Natural killer cell treated with Interleukin-12 subunit alpha and Interleukin-12 subunit beta and Interleukin-15 and Interleukin-18, amount 100 ng/mL, for 72 hours (primary cell): Measurements from ENCODE around the gene MBD3L4. TPM values are rescaled to one million over a fixed set of nuclear protein-coding genes. Genes with fewer than 3 reads are reported as not detected.
"Not testable (repeated sequence)": the region's sequence is repeated elsewhere in the genome, so short reads cannot be mapped to it uniquely, and the experiment has no call there.

Source experiments
- ATAC-seq, 2 donors: fragments of 150-1000 bp; cut with Tn5 transposase in 1 of 2; sonication (Bioruptor Pico), chemical (Tn5 transposase) in 1 of 2; 2 replicates each; pipeline ENCODE4 v1.10.0; 2021
- DNase-seq: peaks from one replicate; pipeline ENCODE4 v3.0.0; 2022; ENCODE audit warnings: low spot score
- H3K27ac Mint-ChIP-seq, 2 donors: 1 replicate in 1 of 2; 2 replicates in 1 of 2; pipeline ENCODE4 v1.8.0; 2022; ENCODE audit warnings: mixed read lengths in 2 of 2, mild to moderate bottlenecking in 1 of 2, moderate library complexity in 1 of 2
- H3K27me3 Mint-ChIP-seq, 2 donors: 1 replicate in 1 of 2; 2 replicates in 1 of 2; pipeline ENCODE4 v1.8.0; 2022; ENCODE audit warnings: mixed read lengths in 2 of 2
- H3K36me3 Mint-ChIP-seq: one replicate; pipeline ENCODE4 v1.8.0; 2022; ENCODE audit warnings: mixed read lengths
- H3K4me1 Mint-ChIP-seq, 2 donors: 1 replicate in 1 of 2; 2 replicates in 1 of 2; pipeline ENCODE4 v1.8.0; 2022; ENCODE audit warnings: low read depth in 2 of 2, mixed read lengths in 2 of 2, mild to moderate bottlenecking in 1 of 2
- H3K4me3 Mint-ChIP-seq: one replicate; pipeline ENCODE4 v1.8.0; 2022; ENCODE audit warnings: mixed read lengths
- H3K9me3 Mint-ChIP-seq: 2 replicates; pipeline ENCODE4 v1.8.0; 2022; ENCODE audit warnings: mixed read lengths
- total RNA-seq, 2 donors: library from RNA; stranded (reverse); gene quantifications; one replicate each; pipeline ENCODE4 v1.2.3, GENCODE V29; 2022

MBD3L4 gene
- total RNA-seq, 2 donors from 2014 or later = not detected

GRCh38 chr19:7063339-7063738 lies 23.4 kb upstream of the MBD3L4 start:
- DNase-seq (no peak), ATAC-seq (peak in 1 of 2 donors; percentile 32)
- no peaks in the 10 kb centered on the region for H3K36me3 Mint-ChIP-seq
- no peak overlapping the region for H3K4me3 Mint-ChIP-seq
- H3K4me1 Mint-ChIP-seq = no peaks in the 10 kb centered on the region
- H3K27me3 Mint-ChIP-seq = no peaks in the 10 kb centered on the region
- H3K9me3 Mint-ChIP-seq = no peaks in the 10 kb centered on the region
- H3K27ac Mint-ChIP-seq = no peak overlapping the region

DNA sequence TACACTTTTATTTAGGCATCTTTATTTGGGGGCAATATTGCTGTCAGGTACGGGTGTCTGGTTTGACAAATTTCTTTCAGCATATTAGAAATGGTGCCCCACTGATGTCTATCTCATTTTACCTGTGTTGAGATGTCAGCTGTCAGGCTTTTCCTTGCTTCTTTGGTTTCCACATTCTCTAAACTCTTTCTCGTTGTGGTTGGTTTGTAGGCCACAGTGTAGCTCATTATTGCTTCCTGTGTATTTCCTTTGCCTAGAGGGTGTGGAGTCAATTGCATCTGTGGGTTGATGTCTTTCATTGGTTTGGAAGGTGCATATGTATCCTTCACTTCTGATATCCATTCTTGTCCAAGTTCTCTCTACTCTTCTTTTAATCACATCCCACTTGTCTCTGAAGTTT lies 20.0 kb upstream of the MBD3L4 start:
- not testable (repeated sequence) for H3K9me3 Mint-ChIP-seq, ATAC-seq, H3K27me3 Mint-ChIP-seq, DNase-seq, H3K36me3 Mint-ChIP-seq, H3K4me3 Mint-ChIP-seq, H3K27ac Mint-ChIP-seq, H3K4me1 Mint-ChIP-seq

GRCh38 chr19:7058576-7058975 lies 18.6 kb upstream of the MBD3L4 start, which contains the start of gene MBD3L3:
Gene MBD3L3, minus strand, starts transcription at chr19:7058676. Its CDS starts 71 bp downstream, at chr19:7058605.
- not testable (repeated sequence) for H3K4me3 Mint-ChIP-seq, H3K27me3 Mint-ChIP-seq, H3K9me3 Mint-ChIP-seq, H3K36me3 Mint-ChIP-seq, ATAC-seq, H3K27ac Mint-ChIP-seq, DNase-seq, H3K4me1 Mint-ChIP-seq

- not testable (repeated sequence) for H3K4me3 Mint-ChIP-seq, ATAC-seq, H3K9me3 Mint-ChIP-seq, DNase-seq, H3K4me1 Mint-ChIP-seq, H3K36me3 Mint-ChIP-seq, H3K27ac Mint-ChIP-seq, H3K27me3 Mint-ChIP-seq
Observed at GRCh38 chr19:7056371-7056770, 16.4 kb upstream of the MBD3L4 start.

GRCh38 chr19:7055679-7056078 lies 15.7 kb upstream of the MBD3L4 start:
- H3K4me3 Mint-ChIP-seq = not testable (repeated sequence)

GRCh38 chr19:7054635-7055368 lies 14.8 kb upstream of the MBD3L4 start:
- H3K4me3 Mint-ChIP-seq, H3K27me3 Mint-ChIP-seq, H3K4me1 Mint-ChIP-seq, H3K36me3 Mint-ChIP-seq, DNase-seq, H3K9me3 Mint-ChIP-seq, ATAC-seq, H3K27ac Mint-ChIP-seq: not testable (repeated sequence)

More at GRCh38 chr19:7055679-7056078, 15.7 kb upstream of the MBD3L4 start:
- not testable (repeated sequence) for H3K27ac Mint-ChIP-seq, DNase-seq, ATAC-seq, H3K36me3 Mint-ChIP-seq, H3K4me1 Mint-ChIP-seq, H3K9me3 Mint-ChIP-seq, H3K27me3 Mint-ChIP-seq

GRCh38 chr19:7052896-7053295 lies 12.9 kb upstream of the MBD3L4 start:
- H3K27me3 Mint-ChIP-seq, ATAC-seq, H3K9me3 Mint-ChIP-seq, H3K4me1 Mint-ChIP-seq, H3K4me3 Mint-ChIP-seq, H3K36me3 Mint-ChIP-seq, DNase-seq, H3K27ac Mint-ChIP-seq: not testable (repeated sequence)

- not testable (repeated sequence) for H3K27me3 Mint-ChIP-seq, ATAC-seq, H3K9me3 Mint-ChIP-seq, H3K27ac Mint-ChIP-seq, H3K36me3 Mint-ChIP-seq, H3K4me1 Mint-ChIP-seq, H3K4me3 Mint-ChIP-seq, DNase-seq
Observed at GRCh38 chr19:7051421-7051820, 11.4 kb upstream of the MBD3L4 start.

- ATAC-seq = not testable (repeated sequence)
Observed at GRCh38 chr19:7049021-7049420, 9.0 kb upstream of the MBD3L4 start, which contains the start of gene MBD3L2. Gene MBD3L2, plus strand, starts transcription at chr19:7049321. Its CDS starts 53 bp downstream, at chr19:7049374.

DNA sequence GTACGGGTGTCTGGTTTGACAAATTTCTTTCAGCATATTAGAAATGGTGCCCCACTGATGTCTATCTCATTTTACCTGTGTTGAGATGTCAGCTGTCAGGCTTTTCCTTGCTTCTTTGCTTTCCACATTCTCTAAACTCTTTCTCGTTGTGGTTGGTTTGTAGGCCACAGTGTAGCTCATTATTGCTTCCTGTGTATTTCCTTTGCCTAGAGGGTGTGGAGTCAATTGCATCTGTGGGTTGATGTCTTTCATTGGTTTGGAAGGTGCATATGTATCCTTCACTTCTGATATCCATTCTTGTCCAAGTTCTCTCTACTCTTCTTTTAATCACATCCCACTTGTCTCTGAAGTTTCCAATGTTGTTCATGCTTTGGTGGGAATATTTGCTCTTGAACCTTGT lies 1.6 kb upstream of the MBD3L4 start:
- not testable (repeated sequence) for ATAC-seq, H3K4me3 Mint-ChIP-seq, H3K4me1 Mint-ChIP-seq, H3K36me3 Mint-ChIP-seq, H3K27ac Mint-ChIP-seq, H3K9me3 Mint-ChIP-seq, H3K27me3 Mint-ChIP-seq, DNase-seq

More at GRCh38 chr19:7049021-7049420, 9.0 kb upstream of the MBD3L4 start, which contains the start of gene MBD3L2:
- not testable (repeated sequence) for H3K9me3 Mint-ChIP-seq, H3K4me3 Mint-ChIP-seq, H3K4me1 Mint-ChIP-seq, H3K27me3 Mint-ChIP-seq, H3K27ac Mint-ChIP-seq, DNase-seq, H3K36me3 Mint-ChIP-seq

DNA sequence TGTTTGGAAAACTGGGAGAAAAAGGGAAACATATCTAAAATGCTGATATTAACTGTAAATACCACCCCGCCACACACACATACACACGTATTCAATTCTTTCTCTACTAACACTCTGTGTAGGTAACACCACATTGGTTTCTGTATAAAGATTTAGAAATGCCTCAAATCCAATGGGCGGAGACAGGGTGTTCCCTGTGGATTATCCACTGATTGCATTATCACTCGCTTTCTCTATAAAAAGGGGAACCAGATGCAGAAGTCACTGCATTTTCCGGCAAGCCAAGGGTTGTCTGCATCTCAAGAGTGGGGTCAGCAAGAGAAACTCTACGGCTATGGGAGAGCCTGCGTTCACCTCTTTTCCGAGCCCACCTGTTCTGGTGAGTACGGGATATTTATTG lies 9.7 kb downstream of the MBD3L4 start, which contains the start of gene MBD3L5:
TSS of gene MBD3L5 (plus strand) at position 301 of the 400 bp plus-strand sequence. CDS start at position 335, 34 bp downstream.
- H3K27me3 Mint-ChIP-seq, H3K4me1 Mint-ChIP-seq, H3K36me3 Mint-ChIP-seq, H3K27ac Mint-ChIP-seq, H3K4me3 Mint-ChIP-seq, DNase-seq, ATAC-seq, H3K9me3 Mint-ChIP-seq: not testable (repeated sequence)

DNA sequence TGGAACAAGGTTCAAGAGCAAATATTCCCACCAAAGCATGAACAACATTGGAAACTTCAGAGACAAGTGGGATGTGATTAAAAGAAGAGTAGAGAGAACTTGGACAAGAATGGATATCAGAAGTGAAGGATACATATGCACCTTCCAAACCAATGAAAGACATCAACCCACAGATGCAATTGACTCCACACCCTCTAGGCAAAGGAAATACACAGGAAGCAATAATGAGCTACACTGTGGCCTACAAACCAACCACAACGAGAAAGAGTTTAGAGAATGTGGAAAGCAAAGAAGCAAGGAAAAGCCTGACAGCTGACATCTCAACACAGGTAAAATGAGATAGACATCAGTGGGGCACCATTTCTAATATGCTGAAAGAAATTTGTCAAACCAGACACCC lies 11.2 kb downstream of the MBD3L4 start:
- not testable (repeated sequence) for H3K27me3 Mint-ChIP-seq, H3K9me3 Mint-ChIP-seq, H3K27ac Mint-ChIP-seq, ATAC-seq, H3K4me3 Mint-ChIP-seq, H3K36me3 Mint-ChIP-seq, DNase-seq, H3K4me1 Mint-ChIP-seq

- not testable (repeated sequence) for DNase-seq, H3K27ac Mint-ChIP-seq, H3K36me3 Mint-ChIP-seq, H3K27me3 Mint-ChIP-seq, H3K4me1 Mint-ChIP-seq, ATAC-seq, H3K9me3 Mint-ChIP-seq, H3K4me3 Mint-ChIP-seq
Observed at GRCh38 chr19:7021331-7021730, 18.6 kb downstream of the MBD3L4 start, which contains the start of gene MBD3L2B. Gene MBD3L2B, minus strand, starts transcription at chr19:7021431. Its CDS starts 34 bp downstream, at chr19:7021397.

DNA sequence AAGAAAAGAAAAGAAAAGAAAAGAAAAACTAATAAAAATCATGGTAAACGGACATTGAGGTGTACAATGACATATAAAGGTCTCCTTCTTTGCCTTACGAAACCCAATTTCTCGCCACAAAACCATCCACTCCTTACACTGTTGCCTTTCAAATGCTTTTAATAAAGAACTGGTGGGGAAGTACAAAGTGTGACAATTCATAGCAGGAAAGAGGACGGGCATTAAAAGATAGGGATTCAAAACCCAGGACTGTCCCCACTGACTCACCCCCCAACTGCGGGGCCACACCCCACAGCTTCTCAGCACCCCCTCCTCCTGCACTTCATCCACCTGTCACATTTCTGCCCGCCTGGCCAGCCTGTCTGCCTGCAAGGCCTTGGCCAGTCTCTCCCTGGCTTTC lies 21.2 kb downstream of the MBD3L4 start:
- ATAC-seq (no peak), DNase-seq (no peak)

More for the DNA sequence above, 21.2 kb downstream of the MBD3L4 start:
- Mint-ChIP-seq H3K27ac (no peak overlapping the region), H3K4me3 (no peak overlapping the region), H3K27me3 (peaks cover 0 to 4% of the 10 kb centered on the region in 2 donors), H3K9me3 (no peaks in the 10 kb centered on the region), H3K4me1 (no peaks in the 10 kb centered on the region), H3K36me3 (no peaks in the 10 kb centered on the region)
